Dermis microvascular lymphatic vessel endothelial cell (primary cell): ENCODE results near the gene DOC2A. TPM values are rescaled to one million over a fixed set of nuclear protein-coding genes. Genes with fewer than 3 reads are reported as not detected.
A peak's percentile ranks its signal among the peaks of the same experiment; 100 is the strongest.
"Not testable (repeated sequence)": the region's sequence is repeated elsewhere in the genome, so short reads cannot be mapped to it uniquely, and the experiment has no call there.

ENCODE experiments used
- DNase-seq, 2 donors: peaks; one replicate each; pipeline versions ENCODE4 v3.0.0 to v3.0.0-alpha.2; 2010; ENCODE audit warnings: low read depth in 2 of 2
- total RNA-seq: library from RNA; depleted of rRNA; stranded (reverse); fragments of >200 nt; gene quantifications from 2 replicates; pipeline ENCODE4 v1.2.1, GENCODE V29; 2014

DOC2A gene
- total RNA-seq, 1 donor from 2014 or later, result under 0.01 TPM

- DNase-seq, result peak; percentile 98 to 100
Observed at GRCh38 chr16:29973384-29974246, 37.2 kb downstream of the DOC2A start, which contains the start of gene TAOK2. Gene TAOK2 (plus strand): TSS chr16:29973868. CDS start chr16:29977773, 3,905 bp downstream.

- no peak for DNase-seq
Observed at GRCh38 chr16:29972992-29973383, 37.8 kb downstream of the DOC2A start.

DNA sequence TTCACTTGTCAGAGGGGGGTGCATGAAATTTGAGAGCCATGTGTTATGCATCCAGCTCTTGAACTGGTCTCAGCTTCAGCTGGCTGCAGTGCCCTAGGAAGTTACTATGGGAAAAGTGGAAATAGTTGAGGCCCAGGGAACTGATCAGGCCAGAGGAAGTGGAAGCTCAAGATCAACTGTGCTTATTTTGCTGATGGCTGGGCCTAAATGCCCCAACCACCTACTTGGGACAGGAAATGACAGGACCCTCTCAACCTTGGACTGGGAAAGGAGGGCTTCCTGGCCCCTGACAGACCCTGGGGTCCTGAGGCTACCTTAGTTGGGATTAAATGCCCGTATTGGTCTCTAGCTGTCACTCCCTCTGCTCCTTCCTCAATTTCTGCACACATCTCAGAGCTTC lies 38.3 kb downstream of the DOC2A start:
- no peak for DNase-seq

GRCh38 chr16:29971304-29971703 lies 39.5 kb downstream of the DOC2A start:
- DNase-seq, result no peak

DNA sequence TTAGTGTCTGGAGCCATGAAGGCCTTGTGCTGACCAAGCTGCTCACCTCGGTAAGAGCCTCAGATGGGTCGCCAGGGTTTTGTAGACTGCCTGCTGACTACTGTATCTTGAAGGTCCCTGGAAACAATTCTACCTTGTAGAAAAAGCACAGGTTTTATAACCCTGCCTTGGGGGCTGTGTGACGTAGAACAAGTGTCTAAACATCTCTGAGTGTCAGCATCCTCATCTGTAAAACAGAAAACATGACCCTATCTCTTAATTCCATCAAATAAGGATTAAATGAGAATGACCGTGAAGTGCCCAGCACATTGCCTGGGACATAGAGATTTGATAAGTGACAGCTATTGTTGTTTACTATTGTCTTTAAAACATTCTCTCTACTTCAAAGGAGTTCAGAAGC lies 42.6 kb downstream of the DOC2A start:
- no peak for DNase-seq

DNA sequence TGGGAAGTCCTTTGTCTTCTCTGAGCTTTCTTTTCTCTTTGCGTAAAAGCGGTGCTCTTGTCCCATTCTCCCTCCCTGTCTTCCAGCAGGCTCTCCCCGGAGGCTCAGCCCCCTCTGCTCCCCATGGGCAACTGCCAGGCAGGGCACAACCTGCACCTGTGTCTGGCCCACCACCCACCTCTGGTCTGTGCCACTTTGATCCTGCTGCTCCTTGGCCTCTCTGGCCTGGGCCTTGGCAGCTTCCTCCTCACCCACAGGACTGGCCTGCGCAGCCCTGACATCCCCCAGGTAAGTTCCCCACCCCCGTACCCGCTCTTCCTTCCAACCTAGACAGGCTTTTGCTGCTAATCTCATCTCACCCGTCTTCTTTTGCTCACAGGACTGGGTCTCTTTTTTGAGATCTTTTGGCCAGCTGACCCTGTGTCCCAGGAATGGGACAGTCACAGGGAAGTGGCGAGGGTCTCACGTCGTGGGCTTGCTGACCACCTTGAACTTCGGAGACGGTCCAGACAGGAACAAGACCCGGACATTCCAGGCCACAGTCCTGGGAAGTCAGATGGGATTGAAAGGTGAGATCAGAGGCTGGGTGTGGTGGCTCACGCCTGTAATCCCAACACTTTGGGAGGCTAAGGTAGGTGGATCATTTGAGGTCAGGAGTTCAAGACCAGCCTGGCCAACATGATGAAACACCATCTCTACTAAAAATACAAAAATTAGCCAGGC lies 47.6 kb downstream of the DOC2A start:
- DNase-seq, result no peak

GRCh38 chr16:29962344-29962994 lies 48.4 kb downstream of the DOC2A start:
- DNase-seq, result peak in 1 of 2 donors; percentile 42

DNA sequence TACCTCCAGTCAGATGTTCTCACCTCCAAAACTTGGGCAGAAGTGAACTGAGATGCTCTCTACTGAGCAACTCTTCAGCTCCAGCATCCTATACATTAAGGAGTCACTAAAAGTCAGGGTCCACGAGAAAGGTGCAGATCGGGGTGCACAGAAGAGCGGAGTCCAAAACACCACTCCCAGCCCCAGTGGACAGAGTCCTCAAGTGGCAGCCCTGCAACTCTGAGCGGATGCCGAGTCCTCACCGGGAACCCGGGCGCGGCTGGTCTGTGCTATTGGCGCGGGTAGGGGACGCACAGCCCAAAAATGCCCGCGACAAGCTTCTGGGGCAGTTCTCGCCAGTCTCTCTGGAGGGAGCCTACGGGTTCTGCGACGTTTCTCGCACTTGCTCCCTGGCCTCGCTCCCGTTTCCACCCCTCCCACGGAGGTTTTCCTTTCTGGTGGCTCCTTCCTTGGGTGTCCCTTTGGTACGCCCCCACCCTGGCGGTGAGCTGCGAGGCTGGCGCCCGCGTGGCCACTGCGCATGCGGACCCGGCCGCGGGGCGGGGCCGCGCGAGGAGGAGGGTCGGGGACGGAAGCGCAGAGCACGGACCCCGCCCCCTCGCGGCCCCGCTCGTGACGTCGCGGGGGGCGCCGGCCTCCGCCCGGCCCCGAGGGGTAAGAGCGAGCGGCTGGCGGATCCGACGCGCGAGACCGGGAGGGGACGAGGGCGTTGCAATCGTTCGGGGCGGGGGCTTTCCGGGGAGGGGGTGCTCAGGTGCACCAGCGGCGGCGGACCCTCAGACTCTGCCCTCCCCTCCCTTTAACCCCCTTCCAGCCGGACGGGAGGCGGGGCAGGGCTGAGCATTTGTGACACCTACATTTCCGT lies 49.1 kb downstream of the DOC2A start, which contains the start of gene TMEM219:
Gene TMEM219, plus strand, starts transcription at position 601 of the 865 bp plus-strand sequence. CDS start 1,065 bp downstream, outside the sequence.
- DNase-seq, result peak; percentile 68 to 87

DNA sequence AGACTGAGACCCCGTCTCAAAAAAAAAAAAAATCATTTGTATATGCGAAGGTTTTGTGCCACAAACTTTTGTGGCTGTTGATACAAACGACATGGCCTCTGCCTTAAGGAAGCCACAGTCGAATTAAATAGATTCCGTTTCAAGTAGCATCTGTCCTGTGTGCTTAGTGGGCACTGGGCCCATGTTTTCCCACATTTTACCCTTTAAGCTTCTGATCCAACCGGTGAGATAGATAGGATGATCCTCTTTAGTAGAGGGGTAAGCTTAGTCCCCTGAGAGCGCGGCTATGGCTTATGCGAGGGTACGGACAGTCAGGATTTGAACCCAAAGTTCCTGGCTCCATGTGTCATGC lies 49.7 kb downstream of the DOC2A start:
- no peak for DNase-seq

DNA sequence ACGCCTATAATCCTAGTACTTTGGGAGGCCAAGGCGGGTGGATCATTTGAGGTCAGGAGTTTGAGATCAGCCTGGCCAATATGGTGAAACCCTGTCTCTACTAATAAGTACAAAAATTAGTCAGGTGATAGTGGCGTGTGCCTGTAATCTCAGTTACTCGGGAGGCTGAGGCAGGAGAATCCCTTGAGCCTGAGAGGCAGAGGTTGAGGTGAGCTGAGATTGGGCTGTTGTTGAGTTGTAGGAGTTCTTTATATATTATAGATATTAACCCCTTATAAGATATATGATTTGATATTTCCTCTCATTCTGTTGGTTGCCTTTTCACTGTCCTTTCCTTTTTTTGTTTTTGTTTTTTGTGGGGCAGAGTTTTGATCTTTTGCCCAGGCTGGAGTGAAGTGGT lies 51.0 kb downstream of the DOC2A start:
- DNase-seq, result not testable (repeated sequence)

- no peak for DNase-seq
Observed at GRCh38 chr16:29959293-29959692, 51.5 kb downstream of the DOC2A start.

GRCh38 chr16:29958756-29959155 lies 52.1 kb downstream of the DOC2A start:
- DNase-seq, result no peak

Other genes starting within 250 kb of the DOC2A start
- not detected in 2 replicates for gene ZG16, start 232.8 kb downstream of the DOC2A start, total RNA-seq
- gene KIF22, start 220.3 kb downstream of the DOC2A start, total RNA-seq, result 24.1 and 47.2 TPM in 2 replicates
- gene MAZ, start 204.5 kb downstream of the DOC2A start, total RNA-seq, result 139 and 171 TPM in 2 replicates
- 0.25 TPM in 1 of 2 replicates, not detected in the other for gene PRRT2, start 198.8 kb downstream of the DOC2A start, total RNA-seq
- 13.2 and 15.2 TPM in 2 replicates for gene PAGR1, start 194.9 kb downstream of the DOC2A start, total RNA-seq
- 141 and 161 TPM in 2 replicates for gene MVP, start 190.6 kb downstream of the DOC2A start, total RNA-seq
- gene CDIPT, start 147.8 kb downstream of the DOC2A start, total RNA-seq, result 52.1 and 89.6 TPM in 2 replicates
- gene SEZ6L2, start 111.5 kb downstream of the DOC2A start, total RNA-seq, result 0.26 and 2.5 TPM in 2 replicates
- 0.25 and 0.26 TPM in 2 replicates for gene ASPHD1, start 110.5 kb downstream of the DOC2A start, total RNA-seq
- 3.9 and 4.2 TPM in 2 replicates for gene KCTD13, start 84.8 kb downstream of the DOC2A start, total RNA-seq
- 50.6 and 62.7 TPM in 2 replicates for gene TMEM219, start 48.9 kb downstream of the DOC2A start, total RNA-seq
- 71.8 and 84.1 TPM in 2 replicates for gene TAOK2, start 37.2 kb downstream of the DOC2A start, total RNA-seq
- 4.4 and 5.6 TPM in 2 replicates for gene HIRIP3, start 15.4 kb downstream of the DOC2A start, total RNA-seq
- 13.0 and 14.2 TPM in 2 replicates for gene INO80E, start 14.8 kb downstream of the DOC2A start, total RNA-seq
- gene C16orf92, start 12.2 kb upstream of the DOC2A start, total RNA-seq, result not detected in 2 replicates
- gene TLCD3B, start 20.2 kb upstream of the DOC2A start, total RNA-seq, result not detected in 2 replicates
- 225 and 318 TPM in 2 replicates for gene ALDOA, start 54.7 kb upstream of the DOC2A start, total RNA-seq
- gene PPP4C, start 65.0 kb upstream of the DOC2A start, total RNA-seq, result 214 and 244 TPM in 2 replicates
- gene TBX6, start 80.9 kb upstream of the DOC2A start, total RNA-seq, result under 0.01 and 0.13 TPM in 2 replicates
- gene YPEL3, start 85.2 kb upstream of the DOC2A start, total RNA-seq, result 13.0 and 27.9 TPM in 2 replicates
- 0.51 and 1.4 TPM in 2 replicates for gene GDPD3, start 102.5 kb upstream of the DOC2A start, total RNA-seq
- gene MAPK3, start 112.2 kb upstream of the DOC2A start, total RNA-seq, result 33.4 and 60.2 TPM in 2 replicates
- 1.1 and 2.4 TPM in 2 replicates for gene CORO1A, start 172.6 kb upstream of the DOC2A start, total RNA-seq
- gene BOLA2B, start 182.6 kb upstream of the DOC2A start, total RNA-seq, result 26.6 and 29.8 TPM in 2 replicates
- gene SLX1A, start 182.8 kb upstream of the DOC2A start, total RNA-seq, result 52.4 and 73.0 TPM in 2 replicates
- 2.2 and 3.3 TPM in 2 replicates for gene SULT1A3, start 188.2 kb upstream of the DOC2A start, total RNA-seq
- gene NPIPB13, start 237.5 kb upstream of the DOC2A start, total RNA-seq, result 0.77 and 1.6 TPM in 2 replicates